Spinal cord (tissue), 10 donors: ENCODE data around the gene ACSL3. TPM values are rescaled to one million over a fixed set of nuclear protein-coding genes. Genes with fewer than 3 reads are reported as not detected.

Experiments used
- DNase-seq, 6 donors: peaks; one replicate each; pipeline versions ENCODE4 v3.0.0 to v3.0.0-alpha.2; 2013 to 2015; ENCODE audit warnings: low spot score in 6 of 6, low read depth in 4 of 6
- H3K27ac ChIP-seq: one replicate; pipeline ENCODE4 v1.5.1; 2013; ENCODE audit warnings: low read depth, low read length, control low read depth
- H3K27me3 ChIP-seq: one replicate; pipeline ENCODE4 v1.6.1; 2013; ENCODE audit warnings: low read length; ENCODE audit not compliant: control insufficient read depth, insufficient read depth
- H3K36me3 ChIP-seq: one replicate; pipeline ENCODE4 v1.6.1; 2013; ENCODE audit warnings: low read length; ENCODE audit not compliant: control insufficient read depth, insufficient read depth
- H3K4me1 ChIP-seq: one replicate; pipeline ENCODE4 v1.6.1; 2013; ENCODE audit warnings: low read length; ENCODE audit not compliant: control insufficient read depth, insufficient read depth
- H3K4me3 ChIP-seq: one replicate; pipeline ENCODE4 v1.5.1; 2013; ENCODE audit warnings: low read depth, low read length, control low read depth
- H3K9me3 ChIP-seq: one replicate; pipeline ENCODE4 v1.6.1; 2013; ENCODE audit warnings: low read length; ENCODE audit not compliant: control insufficient read depth, insufficient read depth
- WGBS: methylation state at CpG from one replicate; pipeline ENCODE4 v1.1.5; 2013; ENCODE audit warnings: missing lambda C conversion rate; ENCODE audit not compliant: insufficient coverage; 5-methylcytosine and 5-hydroxymethylcytosine counted together
- polyA plus RNA-seq, 2 donors: library from polyadenylated mRNA; unstranded; fragments of 120-200 nt; gene quantifications; one replicate each; pipeline ENCODE4 v1.2.1, GENCODE V29; 2013; ENCODE audit not compliant: insufficient read length in 2 of 2
- total RNA-seq, 2 donors: library from RNA; depleted of rRNA in 1 of 2; stranded (reverse); fragments of 120-200 nt in 1 of 2; fragments of >200 nt in 1 of 2; gene quantifications; one replicate each; pipeline versions ENCODE4 v1.2.3 to v1.2.4, GENCODE V29; 2013 to 2014
- donor health status: healthy.

The ACSL3 gene
- total and polyA plus RNA-seq, 4 donors: 101 to 227 (median 115) TPM

DNA sequence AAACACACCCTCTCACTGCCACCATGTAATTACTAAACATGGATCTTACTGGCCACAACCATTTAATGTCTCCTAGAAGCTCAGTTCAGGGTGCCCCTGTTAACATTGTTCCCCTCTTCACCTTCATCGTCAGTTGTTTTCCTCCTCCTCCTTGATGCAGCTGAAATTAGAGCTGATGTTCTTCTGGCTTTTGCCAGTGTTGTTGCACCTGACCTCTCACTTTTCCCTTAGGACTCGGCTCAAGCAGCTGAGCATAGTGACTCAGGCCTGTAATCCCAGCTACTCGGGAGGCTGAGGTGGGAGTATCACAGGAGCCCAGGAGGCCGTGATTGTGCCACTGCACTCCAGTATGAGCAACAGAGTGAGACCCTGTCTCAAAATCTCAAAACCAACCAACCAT, 70.8 kb downstream of the ACSL3 start:
- H3K27ac ChIP-seq: no peak overlapping the region

GRCh38 chr2:222933458-222933857, 72.6 kb downstream of the ACSL3 start:
- Histone ChIP-seq H3K9me3 (peaks cover 2% of the 10 kb centered on the region), H3K36me3 (peaks cover 31% of the 10 kb centered on the region), H3K27me3 (no peaks in the 10 kb centered on the region), H3K27ac (no peak overlapping the region), H3K4me3 (no peak overlapping the region), H3K4me1 (no peaks in the 10 kb centered on the region)
- no CpG with 5 or more reads among the region's 3 CpGs for WGBS
- DNase-seq: no peak

More for the DNA sequence above, 70.8 kb downstream of the ACSL3 start:
- no peaks in the 10 kb centered on the region for H3K27me3 ChIP-seq
- 100% methylated on average over 4 of the region's 4 CpGs for WGBS
- peaks cover 30% of the 10 kb centered on the region for H3K36me3 ChIP-seq
- H3K4me3 ChIP-seq: no peak overlapping the region
- no peaks in the 10 kb centered on the region for H3K4me1 ChIP-seq
- DNase-seq: no peak
- H3K9me3 ChIP-seq: no peaks in the 10 kb centered on the region

DNA sequence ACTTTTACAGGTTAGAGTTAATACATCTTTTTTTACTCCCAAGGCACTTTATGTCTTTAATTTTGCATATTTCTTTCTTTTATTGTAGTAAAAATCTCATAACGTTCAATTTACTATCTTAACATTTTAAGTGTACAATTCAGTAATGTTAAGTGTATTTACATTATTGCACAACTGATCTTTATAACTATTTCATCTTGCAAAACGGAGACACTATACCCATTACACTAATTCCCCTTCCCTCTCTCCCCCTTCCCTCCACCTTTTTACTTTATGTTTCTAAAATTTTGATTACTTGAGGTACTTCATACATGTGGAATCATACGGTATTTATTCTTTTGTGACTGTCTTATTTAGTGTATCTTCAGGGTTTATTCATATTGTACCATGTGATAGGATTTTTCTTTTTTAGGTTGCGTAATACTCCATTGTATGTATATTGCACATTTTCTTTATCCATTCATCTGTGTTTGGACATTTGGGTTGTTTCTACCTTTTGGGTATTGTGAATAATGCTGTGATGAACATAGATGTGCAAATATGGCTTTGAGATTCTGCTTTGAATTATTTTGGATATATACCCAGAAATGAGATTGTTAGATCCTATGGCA, 75.0 kb downstream of the ACSL3 start:
- H3K36me3 ChIP-seq: peaks cover 28% of the 10 kb centered on the region

GRCh38 chr2:222936705-222937104, 75.9 kb downstream of the ACSL3 start:
- 100% methylated on average over 1 of the region's 7 CpGs for WGBS
- Histone ChIP-seq H3K9me3 (peaks cover 2% of the 10 kb centered on the region), H3K36me3 (peaks cover 21% of the 10 kb centered on the region), H3K4me3 (no peak overlapping the region), H3K27me3 (no peaks in the 10 kb centered on the region), H3K4me1 (no peaks in the 10 kb centered on the region), H3K27ac (no peak overlapping the region)
- no peak for DNase-seq

More for the DNA sequence above, 75.0 kb downstream of the ACSL3 start:
- DNase-seq: no peak
- Histone ChIP-seq H3K9me3 (peaks cover 2% of the 10 kb centered on the region), H3K4me3 (no peak overlapping the region), H3K27ac (no peak overlapping the region), H3K4me1 (no peaks in the 10 kb centered on the region), H3K27me3 (no peaks in the 10 kb centered on the region)
- no CpG with 5 or more reads among the region's 4 CpGs for WGBS

DNA sequence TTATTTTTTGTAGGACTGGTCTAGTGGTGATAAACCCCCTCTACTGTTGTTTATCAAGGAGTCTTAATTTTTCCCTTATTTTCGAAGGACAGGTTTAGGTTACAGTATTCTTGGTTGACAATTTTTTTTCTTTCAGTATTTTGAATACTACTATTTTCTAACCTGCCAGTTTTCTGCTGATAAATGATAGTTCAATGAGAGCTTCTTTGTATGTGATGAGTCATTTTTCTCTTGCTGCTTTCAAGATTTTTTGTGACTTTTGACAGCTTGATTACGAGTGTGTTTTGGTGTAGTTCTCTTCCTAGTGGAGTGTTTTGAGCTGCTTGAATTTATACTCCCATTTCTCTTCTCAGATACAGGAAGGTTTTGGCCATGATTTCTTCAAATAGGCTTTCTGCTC, 77.5 kb downstream of the ACSL3 start:
- Histone ChIP-seq H3K9me3 (peaks cover 2% of the 10 kb centered on the region), H3K27me3 (no peaks in the 10 kb centered on the region), H3K36me3 (peaks cover 9% of the 10 kb centered on the region), H3K4me1 (no peaks in the 10 kb centered on the region), H3K27ac (no peak overlapping the region), H3K4me3 (no peak overlapping the region)
- DNase-seq: no peak
- no CpG with 5 or more reads among the region's 2 CpGs for WGBS

GRCh38 chr2:222939208-222939856, 78.5 kb downstream of the ACSL3 start:
- 80% methylated on average over 1 of the region's 6 CpGs for WGBS
- H3K9me3 ChIP-seq: peaks cover 2% of the 10 kb centered on the region
- no peaks in the 10 kb centered on the region for H3K27me3 ChIP-seq
- peak in 2 of 6 donors; percentile 42 to 54 for DNase-seq
- no peaks in the 10 kb centered on the region for H3K4me1 ChIP-seq
- peaks cover 7% of the 10 kb centered on the region for H3K36me3 ChIP-seq
- H3K4me3 ChIP-seq: no peak overlapping the region
- no peak overlapping the region for H3K27ac ChIP-seq

- H3K4me3 ChIP-seq: no peak overlapping the region
- peaks cover 2% of the 10 kb centered on the region for H3K9me3 ChIP-seq
- no CpG with 5 or more reads among the region's 2 CpGs for WGBS
- no peaks in the 10 kb centered on the region for H3K27me3 ChIP-seq
- peaks cover 7% of the 10 kb centered on the region for H3K36me3 ChIP-seq
- no peak overlapping the region for H3K27ac ChIP-seq
- no peaks in the 10 kb centered on the region for H3K4me1 ChIP-seq
- DNase-seq: no peak
Measured at GRCh38 chr2:222939979-222940378, 79.1 kb downstream of the ACSL3 start.

DNA sequence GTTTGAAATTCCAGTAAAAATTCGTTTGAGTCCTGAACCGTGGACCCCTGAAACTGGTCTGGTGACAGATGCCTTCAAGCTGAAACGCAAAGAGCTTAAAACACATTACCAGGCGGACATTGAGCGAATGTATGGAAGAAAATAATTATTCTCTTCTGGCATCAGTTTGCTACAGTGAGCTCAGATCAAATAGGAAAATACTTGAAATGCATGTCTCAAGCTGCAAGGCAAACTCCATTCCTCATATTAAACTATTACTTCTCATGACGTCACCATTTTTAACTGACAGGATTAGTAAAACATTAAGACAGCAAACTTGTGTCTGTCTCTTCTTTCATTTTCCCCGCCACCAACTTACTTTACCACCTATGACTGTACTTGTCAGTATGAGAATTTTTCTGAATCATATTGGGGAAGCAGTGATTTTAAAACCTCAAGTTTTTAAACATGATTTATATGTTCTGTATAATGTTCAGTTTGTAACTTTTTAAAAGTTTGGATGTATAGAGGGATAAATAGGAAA, 80.7 kb downstream of the ACSL3 start:
- Histone ChIP-seq H3K36me3 (peaks cover 2% of the 10 kb centered on the region), H3K4me3 (no peak overlapping the region), H3K4me1 (no peaks in the 10 kb centered on the region), H3K9me3 (peaks cover 2% of the 10 kb centered on the region), H3K27me3 (no peaks in the 10 kb centered on the region), H3K27ac (no peak overlapping the region)
- WGBS: 92% methylated on average over 2 of the region's 7 CpGs
- DNase-seq: no peak

DNA sequence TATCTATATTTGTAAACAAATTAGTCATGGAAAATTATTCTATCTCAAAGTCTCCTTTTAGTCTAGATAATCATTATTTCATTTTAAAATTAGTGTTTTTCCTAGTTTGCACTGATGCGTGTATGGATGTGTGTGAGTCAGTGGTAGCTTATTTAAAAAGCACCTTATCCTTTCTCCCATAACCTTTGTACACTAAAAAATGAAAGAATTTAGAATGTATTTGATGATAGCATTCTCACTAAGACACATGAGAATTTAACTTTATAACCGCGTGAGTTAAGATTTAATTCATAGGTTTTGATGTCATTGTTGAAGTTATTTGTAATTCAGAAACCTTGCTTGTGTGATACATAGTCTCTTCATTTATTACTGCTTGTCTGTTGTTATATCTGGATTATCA, 81.7 kb downstream of the ACSL3 start:
- no peaks in the 10 kb centered on the region for H3K27me3 ChIP-seq
- peaks cover 2% of the 10 kb centered on the region for H3K9me3 ChIP-seq
- no CpG with 5 or more reads among the region's 3 CpGs for WGBS
- H3K27ac ChIP-seq: no peak overlapping the region
- no peak for DNase-seq
- H3K4me1 ChIP-seq: no peaks in the 10 kb centered on the region
- H3K36me3 ChIP-seq: no peaks in the 10 kb centered on the region
- H3K4me3 ChIP-seq: no peak overlapping the region

- H3K9me3 ChIP-seq: peaks cover 2% of the 10 kb centered on the region
- no peak for DNase-seq
- no peaks in the 10 kb centered on the region for H3K27me3 ChIP-seq
- H3K36me3 ChIP-seq: no peaks in the 10 kb centered on the region
- H3K4me1 ChIP-seq: no peaks in the 10 kb centered on the region
- no CpG with 5 or more reads among the region's 1 CpG for WGBS
- H3K27ac ChIP-seq: no peak overlapping the region
- no peak overlapping the region for H3K4me3 ChIP-seq
Measured at GRCh38 chr2:222942977-222943376, 82.1 kb downstream of the ACSL3 start.
